Measurements from ENCODE around the gene LHFPL5. TPM values are rescaled to one million over a fixed set of nuclear protein-coding genes. Genes with fewer than 3 reads are reported as not detected.

The LHFPL5 gene
- total RNA-seq, 1 experiment from 2014 or later: not detected

DNA sequence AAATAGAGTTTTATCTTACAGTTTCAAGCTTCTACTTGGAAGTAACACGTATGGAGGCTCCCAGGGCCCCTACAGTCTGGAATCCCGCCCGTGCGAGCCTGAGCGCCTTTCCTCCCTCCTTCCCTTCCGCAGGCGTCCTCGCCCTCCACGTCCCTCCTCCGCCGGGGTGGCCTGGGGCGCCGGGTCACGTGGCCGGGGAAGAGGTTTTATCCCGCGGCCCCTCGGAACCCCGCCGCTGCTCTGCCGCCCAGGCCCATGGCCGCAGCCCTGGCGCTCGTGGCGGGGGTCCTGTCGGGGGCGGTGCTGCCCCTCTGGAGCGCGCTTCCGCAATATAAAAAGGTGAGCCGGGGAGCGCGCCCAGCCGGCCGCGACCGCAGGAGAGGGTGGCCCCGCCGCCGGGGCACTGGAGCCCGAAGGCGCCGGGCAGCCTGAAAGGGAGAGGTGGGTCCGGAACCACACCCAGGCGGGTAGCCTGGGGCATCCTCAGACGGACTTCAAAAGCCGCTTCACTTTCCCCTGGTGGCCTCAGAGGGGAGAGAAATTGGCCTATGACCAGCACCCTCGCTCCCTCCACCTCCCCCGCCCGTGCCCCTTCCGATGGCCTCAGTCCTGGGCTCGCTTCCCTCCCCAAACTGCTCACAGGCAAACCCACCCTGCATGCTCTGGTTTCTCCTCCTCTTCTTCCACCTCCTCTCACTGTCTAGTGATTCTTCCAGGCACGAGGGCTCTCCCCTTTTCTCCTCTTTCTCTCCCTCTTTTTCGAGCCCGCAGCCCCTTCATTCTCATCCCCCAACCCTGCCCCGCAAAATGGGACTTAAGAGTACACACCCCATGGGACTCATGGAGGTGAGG is 28.6 kb upstream of the LHFPL5 start, which contains the start of gene CLPSL2 (continued):
- TF ChIP-seq KAT7 (CRISPR knock-in tag; IDR thresholded peaks at IDR 0.05; ENCODE audit: borderline replicate concordance) (peak; percentile 53; the same call in 1 of the 2 replicates), ZNF232 (CRISPR knock-in tag; IDR thresholded peaks at IDR 0.05) (0 out of 2 replicates have a peak, but pooled peaks have one; percentile 21), NFE2L1 (CRISPR knock-in tag; IDR thresholded peaks at IDR 0.05) (0 out of 2 replicates have a peak, but pooled peaks have one; percentile 69), ZMAT4 (CRISPR knock-in tag; IDR thresholded peaks at IDR 0.05) (no peak), ZNF416 (CRISPR knock-in tag; IDR thresholded peaks at IDR 0.05) (no peak), HMGA2 (CRISPR knock-in tag; IDR thresholded peaks at IDR 0.05) (no peak), NR2C2 (CRISPR knock-in tag; IDR thresholded peaks at IDR 0.05) (no peak), JUN (CRISPR knock-in tag; IDR thresholded peaks at IDR 0.05) (no peak), ZNF219 (CRISPR knock-in tag; IDR thresholded peaks at IDR 0.05; ENCODE audit: borderline replicate concordance) (no peak), NR1H2 (CRISPR knock-in tag; IDR thresholded peaks at IDR 0.05) (no peak), GTF2I (CRISPR knock-in tag; conservative IDR thresholded peaks at IDR 0.05) (no peak), ZNF263 (CRISPR knock-in tag; IDR thresholded peaks at IDR 0.05; ENCODE audit: low read depth) (no peak), CREB1 (CRISPR knock-in tag; IDR thresholded peaks at IDR 0.05) (no peak; the same call in 1 of the 2 replicates), FOXP1 (CRISPR knock-in tag; IDR thresholded peaks at IDR 0.05; ENCODE audit: borderline replicate concordance) (peak; percentile 82; the same call in 1 of the 2 replicates), TP53 (CRISPR knock-in tag; IDR thresholded peaks at IDR 0.05) (no peak)
- TF ChIP-seq, protein P1, sequence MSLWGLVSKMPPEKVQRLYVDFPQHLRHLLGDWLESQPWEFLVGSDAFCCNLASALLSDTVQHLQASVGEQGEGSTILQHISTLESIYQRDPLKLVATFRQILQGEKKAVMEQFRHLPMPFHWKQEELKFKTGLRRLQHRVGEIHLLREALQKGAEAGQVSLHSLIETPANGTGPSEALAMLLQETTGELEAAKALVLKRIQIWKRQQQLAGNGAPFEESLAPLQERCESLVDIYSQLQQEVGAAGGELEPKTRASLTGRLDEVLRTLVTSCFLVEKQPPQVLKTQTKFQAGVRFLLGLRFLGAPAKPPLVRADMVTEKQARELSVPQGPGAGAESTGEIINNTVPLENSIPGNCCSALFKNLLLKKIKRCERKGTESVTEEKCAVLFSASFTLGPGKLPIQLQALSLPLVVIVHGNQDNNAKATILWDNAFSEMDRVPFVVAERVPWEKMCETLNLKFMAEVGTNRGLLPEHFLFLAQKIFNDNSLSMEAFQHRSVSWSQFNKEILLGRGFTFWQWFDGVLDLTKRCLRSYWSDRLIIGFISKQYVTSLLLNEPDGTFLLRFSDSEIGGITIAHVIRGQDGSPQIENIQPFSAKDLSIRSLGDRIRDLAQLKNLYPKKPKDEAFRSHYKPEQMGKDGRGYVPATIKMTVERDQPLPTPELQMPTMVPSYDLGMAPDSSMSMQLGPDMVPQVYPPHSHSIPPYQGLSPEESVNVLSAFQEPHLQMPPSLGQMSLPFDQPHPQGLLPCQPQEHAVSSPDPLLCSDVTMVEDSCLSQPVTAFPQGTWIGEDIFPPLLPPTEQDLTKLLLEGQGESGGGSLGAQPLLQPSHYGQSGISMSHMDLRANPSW (CRISPR knock-in tag; conservative IDR thresholded peaks at IDR 0.05; ENCODE audit: low read depth): no peak
- TF ChIP-seq, protein P2, sequence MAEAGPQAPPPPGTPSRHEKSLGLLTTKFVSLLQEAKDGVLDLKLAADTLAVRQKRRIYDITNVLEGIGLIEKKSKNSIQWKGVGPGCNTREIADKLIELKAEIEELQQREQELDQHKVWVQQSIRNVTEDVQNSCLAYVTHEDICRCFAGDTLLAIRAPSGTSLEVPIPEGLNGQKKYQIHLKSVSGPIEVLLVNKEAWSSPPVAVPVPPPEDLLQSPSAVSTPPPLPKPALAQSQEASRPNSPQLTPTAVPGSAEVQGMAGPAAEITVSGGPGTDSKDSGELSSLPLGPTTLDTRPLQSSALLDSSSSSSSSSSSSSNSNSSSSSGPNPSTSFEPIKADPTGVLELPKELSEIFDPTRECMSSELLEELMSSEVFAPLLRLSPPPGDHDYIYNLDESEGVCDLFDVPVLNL (CRISPR knock-in tag; IDR thresholded peaks at IDR 0.05; ENCODE audit: borderline replicate concordance, low read depth): no peak
- TF ChIP-seq, protein P3, sequence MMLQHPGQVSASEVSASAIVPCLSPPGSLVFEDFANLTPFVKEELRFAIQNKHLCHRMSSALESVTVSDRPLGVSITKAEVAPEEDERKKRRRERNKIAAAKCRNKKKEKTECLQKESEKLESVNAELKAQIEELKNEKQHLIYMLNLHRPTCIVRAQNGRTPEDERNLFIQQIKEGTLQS (CRISPR knock-in tag; conservative IDR thresholded peaks at IDR 0.05): no peak
- TF ChIP-seq, protein P4, sequence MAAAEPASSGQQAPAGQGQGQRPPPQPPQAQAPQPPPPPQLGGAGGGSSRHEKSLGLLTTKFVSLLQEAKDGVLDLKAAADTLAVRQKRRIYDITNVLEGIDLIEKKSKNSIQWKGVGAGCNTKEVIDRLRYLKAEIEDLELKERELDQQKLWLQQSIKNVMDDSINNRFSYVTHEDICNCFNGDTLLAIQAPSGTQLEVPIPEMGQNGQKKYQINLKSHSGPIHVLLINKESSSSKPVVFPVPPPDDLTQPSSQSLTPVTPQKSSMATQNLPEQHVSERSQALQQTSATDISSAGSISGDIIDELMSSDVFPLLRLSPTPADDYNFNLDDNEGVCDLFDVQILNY (CRISPR knock-in tag; IDR thresholded peaks at IDR 0.05): peak; percentile 47; the same call in 1 of the 2 replicates
- TF ChIP-seq, protein P5, sequence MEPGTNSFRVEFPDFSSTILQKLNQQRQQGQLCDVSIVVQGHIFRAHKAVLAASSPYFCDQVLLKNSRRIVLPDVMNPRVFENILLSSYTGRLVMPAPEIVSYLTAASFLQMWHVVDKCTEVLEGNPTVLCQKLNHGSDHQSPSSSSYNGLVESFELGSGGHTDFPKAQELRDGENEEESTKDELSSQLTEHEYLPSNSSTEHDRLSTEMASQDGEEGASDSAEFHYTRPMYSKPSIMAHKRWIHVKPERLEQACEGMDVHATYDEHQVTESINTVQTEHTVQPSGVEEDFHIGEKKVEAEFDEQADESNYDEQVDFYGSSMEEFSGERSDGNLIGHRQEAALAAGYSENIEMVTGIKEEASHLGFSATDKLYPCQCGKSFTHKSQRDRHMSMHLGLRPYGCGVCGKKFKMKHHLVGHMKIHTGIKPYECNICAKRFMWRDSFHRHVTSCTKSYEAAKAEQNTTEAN (CRISPR knock-in tag; IDR thresholded peaks at IDR 0.05): no peak
